Measurements from ENCODE around the gene CABYR. TPM values are rescaled to one million over a fixed set of nuclear protein-coding genes. Genes with fewer than 3 reads are reported as not detected.
A peak's percentile ranks its signal among the peaks of the same experiment; 100 is the strongest.

Gene CABYR
- total RNA-seq, 1 experiment from 2014 or later: 5.4 TPM

DNA sequence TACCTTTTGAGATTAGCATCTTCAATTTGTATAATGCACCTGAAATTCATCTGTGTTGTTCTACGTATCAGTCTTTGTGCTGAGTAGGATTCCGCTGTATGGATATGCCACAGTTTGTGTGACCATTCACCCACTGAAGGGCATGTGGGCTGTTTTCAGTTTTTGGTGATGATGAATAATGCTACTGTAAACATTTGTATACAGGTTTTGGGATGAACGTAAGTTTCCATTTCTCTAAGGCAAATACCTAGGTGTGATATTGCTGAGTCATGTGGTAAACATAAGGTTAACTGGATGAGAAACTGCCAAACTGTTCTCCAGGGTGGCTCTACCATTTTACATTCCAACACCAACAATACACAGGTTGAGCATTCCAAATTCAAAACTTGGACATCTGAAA is 35.1 kb downstream of the CABYR start:
- Histone ChIP-seq H3K4me3 (ENCODE audit: low read length) (no peak overlapping the region), H3K27ac (ENCODE audit: low read length) (peak overlapping the region; percentile 53), H3K4me1 (ENCODE audit: insufficient read depth, low read length) (peaks cover 13% of the 10 kb centered on the region), H3K9me3 (ENCODE audit: low read length) (no peaks in the 10 kb centered on the region), H4K20me1 (ENCODE audit: low read length) (no peaks in the 10 kb centered on the region), H3K9me2 (replicated peaks; ENCODE audit: low read length) (no peaks in the 10 kb centered on the region), H3K27me3 (ENCODE audit: low read length) (no peaks in the 10 kb centered on the region), H3K79me2 (ENCODE audit: low read length) (no peaks in the 10 kb centered on the region), H3K36me3 (ENCODE audit: low read depth, low read length) (no peaks in the 10 kb centered on the region), H3K9ac (ENCODE audit: low read length) (no peak overlapping the region), H2AFZ (ENCODE audit: low read length) (no peak overlapping the region), H3K4me2 (ENCODE audit: low read length) (peak overlapping the region; percentile 32), H3F3A (ENCODE audit: low read length, unreplicated experiment) (no peaks in the 10 kb centered on the region)
- BruUV-seq (replicated peaks): no TSS peak
- ATAC-seq (peak; percentile 94), DNase-seq (peak; percentile 89)
- ChIA-PET POLR2A (ENCODE audit: unreplicated experiment) (no interaction called here), CTCF (interaction anchor here (0.6 kb wide), 1 partner anchor 90 kb away, joined by 3 read pairs; no protein-coding TSS in a partner anchor)
- intact Hi-C loops (cut with micrococcal nuclease): loop anchor here (1.0 to 5.0 kb wide), 4 partner anchors 43 to 99 kb away; no protein-coding TSS in a partner anchor
- TF ChIP-seq EZH2phosphoT487 (IDR thresholded peaks at IDR 0.05; ENCODE audit: borderline replicate concordance, low read length) (no peak), EZH2 (IDR thresholded peaks at IDR 0.05; ENCODE audit: low read length, unreplicated experiment) (no peak)
- TF ChIP-seq, protein P1, sequence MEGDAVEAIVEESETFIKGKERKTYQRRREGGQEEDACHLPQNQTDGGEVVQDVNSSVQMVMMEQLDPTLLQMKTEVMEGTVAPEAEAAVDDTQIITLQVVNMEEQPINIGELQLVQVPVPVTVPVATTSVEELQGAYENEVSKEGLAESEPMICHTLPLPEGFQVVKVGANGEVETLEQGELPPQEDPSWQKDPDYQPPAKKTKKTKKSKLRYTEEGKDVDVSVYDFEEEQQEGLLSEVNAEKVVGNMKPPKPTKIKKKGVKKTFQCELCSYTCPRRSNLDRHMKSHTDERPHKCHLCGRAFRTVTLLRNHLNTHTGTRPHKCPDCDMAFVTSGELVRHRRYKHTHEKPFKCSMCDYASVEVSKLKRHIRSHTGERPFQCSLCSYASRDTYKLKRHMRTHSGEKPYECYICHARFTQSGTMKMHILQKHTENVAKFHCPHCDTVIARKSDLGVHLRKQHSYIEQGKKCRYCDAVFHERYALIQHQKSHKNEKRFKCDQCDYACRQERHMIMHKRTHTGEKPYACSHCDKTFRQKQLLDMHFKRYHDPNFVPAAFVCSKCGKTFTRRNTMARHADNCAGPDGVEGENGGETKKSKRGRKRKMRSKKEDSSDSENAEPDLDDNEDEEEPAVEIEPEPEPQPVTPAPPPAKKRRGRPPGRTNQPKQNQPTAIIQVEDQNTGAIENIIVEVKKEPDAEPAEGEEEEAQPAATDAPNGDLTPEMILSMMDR (conservative IDR thresholded peaks at IDR 0.05; ENCODE audit: low read depth, low read length): no peak

DNA sequence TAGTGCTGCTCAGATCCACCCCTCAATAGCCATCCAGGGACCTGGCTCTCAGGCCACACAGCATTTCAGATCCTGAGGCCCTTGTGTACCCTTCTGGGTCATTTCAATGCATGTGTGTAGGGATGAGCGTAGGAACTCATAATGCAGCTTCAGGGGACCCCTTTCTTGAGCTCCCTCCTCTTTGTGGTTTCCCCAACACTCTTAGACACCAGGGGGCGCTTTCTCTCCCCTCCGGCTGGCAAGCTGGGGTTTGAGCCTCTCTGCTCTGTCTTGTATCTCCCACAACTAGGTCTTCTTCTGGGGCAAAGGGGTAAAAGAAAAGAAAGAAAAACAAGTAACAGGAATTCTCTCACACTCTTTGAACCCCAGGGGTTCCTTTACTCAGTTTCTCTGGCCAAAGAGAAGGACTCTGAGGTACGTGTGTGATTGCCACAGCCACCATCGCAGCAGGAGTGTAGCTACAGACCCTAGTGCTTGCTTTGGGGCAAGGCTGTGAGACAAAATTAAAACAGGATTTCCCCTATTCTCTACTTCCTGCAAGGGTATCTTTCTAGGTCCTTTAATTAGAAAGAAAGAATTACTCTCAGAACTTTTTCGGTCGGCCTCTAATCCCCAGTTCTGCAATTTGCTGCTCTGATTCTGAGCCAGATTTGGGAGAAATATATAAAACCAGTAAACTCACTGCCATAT is 38.0 kb downstream of the CABYR start:
- no TSS peak for BruUV-seq (replicated peaks)
- Histone ChIP-seq H3K9me2 (replicated peaks; ENCODE audit: low read length) (no peaks in the 10 kb centered on the region), H4K20me1 (ENCODE audit: low read length) (no peaks in the 10 kb centered on the region), H3K9ac (ENCODE audit: low read length) (no peak overlapping the region), H2AFZ (ENCODE audit: low read length) (no peak overlapping the region), H3K27me3 (ENCODE audit: low read length) (no peaks in the 10 kb centered on the region), H3K4me3 (ENCODE audit: low read length) (no peak overlapping the region), H3K79me2 (ENCODE audit: low read length) (no peaks in the 10 kb centered on the region), H3K36me3 (ENCODE audit: low read depth, low read length) (no peaks in the 10 kb centered on the region), H3F3A (ENCODE audit: low read length, unreplicated experiment) (no peaks in the 10 kb centered on the region), H3K9me3 (ENCODE audit: low read length) (no peaks in the 10 kb centered on the region), H3K27ac (ENCODE audit: low read length) (no peak overlapping the region), H3K4me1 (ENCODE audit: insufficient read depth, low read length) (peaks cover 13% of the 10 kb centered on the region), H3K4me2 (ENCODE audit: low read length) (no peak overlapping the region)
- intact Hi-C loops (cut with micrococcal nuclease): no loop called here
- TF ChIP-seq EZH2 (IDR thresholded peaks at IDR 0.05; ENCODE audit: low read length, unreplicated experiment): no peak
- TF ChIP-seq, protein P1 (conservative IDR thresholded peaks at IDR 0.05; ENCODE audit: low read depth, low read length): peak; percentile 87
- DNase-seq: peak; percentile 66
- ATAC-seq: peak; percentile 37; the same call in 1 of the 2 replicates
- ChIA-PET POLR2A (ENCODE audit: unreplicated experiment) (interaction anchor here (0.6 kb wide), 1 partner anchor 38 kb away, joined by 3 read pairs; the partner anchor contains the start of gene CABYR), CTCF (interaction anchor here (0.6 to 1.1 kb wide), 4 partner anchors 15 to 97 kb away, joined by 3 to 7 read pairs (median 4); no protein-coding TSS in a partner anchor)

DNA sequence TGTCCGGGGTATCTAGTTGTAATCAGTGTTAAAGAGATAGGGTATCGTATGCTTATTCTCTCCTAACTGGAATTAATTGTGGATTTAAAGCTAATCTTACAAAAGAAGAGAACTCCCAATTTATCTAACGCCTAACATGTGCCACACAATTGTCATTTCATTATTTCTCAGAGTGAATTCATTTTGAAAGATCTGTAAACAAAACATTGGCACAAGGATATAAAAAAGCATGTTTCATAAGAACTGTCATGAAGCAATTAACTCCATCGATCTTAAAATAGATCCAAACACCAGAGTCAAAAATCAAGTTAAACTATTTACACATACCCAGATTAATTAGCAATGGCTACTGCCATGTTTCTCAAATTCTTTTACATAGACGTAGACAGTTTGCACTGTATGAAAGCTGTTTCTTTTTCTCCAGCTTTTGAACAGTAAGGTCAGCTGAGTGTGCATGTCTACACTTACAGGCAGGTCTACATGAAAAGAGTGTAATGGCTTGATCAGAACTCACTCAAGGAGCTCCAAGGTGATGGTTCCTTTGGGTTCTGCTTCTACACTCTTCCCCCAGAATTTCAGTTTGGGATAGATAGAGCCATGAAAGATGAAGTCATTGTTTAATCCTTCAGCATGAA is 38.8 kb downstream of the CABYR start:
- Histone ChIP-seq H3K36me3 (ENCODE audit: low read depth, low read length) (no peaks in the 10 kb centered on the region), H3K9me3 (ENCODE audit: low read length) (no peaks in the 10 kb centered on the region), H2AFZ (ENCODE audit: low read length) (no peak overlapping the region), H3K4me3 (ENCODE audit: low read length) (no peak overlapping the region), H3K4me1 (ENCODE audit: insufficient read depth, low read length) (peaks cover 13% of the 10 kb centered on the region), H3K9me2 (replicated peaks; ENCODE audit: low read length) (no peaks in the 10 kb centered on the region), H3K4me2 (ENCODE audit: low read length) (no peak overlapping the region), H3K79me2 (ENCODE audit: low read length) (no peaks in the 10 kb centered on the region), H3F3A (ENCODE audit: low read length, unreplicated experiment) (no peaks in the 10 kb centered on the region), H4K20me1 (ENCODE audit: low read length) (no peaks in the 10 kb centered on the region), H3K9ac (ENCODE audit: low read length) (no peak overlapping the region), H3K27ac (ENCODE audit: low read length) (no peak overlapping the region), H3K27me3 (ENCODE audit: low read length) (no peaks in the 10 kb centered on the region)
- intact Hi-C loops (cut with micrococcal nuclease): no loop called here
- TF ChIP-seq EZH2phosphoT487 (IDR thresholded peaks at IDR 0.05; ENCODE audit: borderline replicate concordance, low read length) (no peak), EZH2 (IDR thresholded peaks at IDR 0.05; ENCODE audit: low read length, unreplicated experiment) (no peak)
- TF ChIP-seq, protein P1 (conservative IDR thresholded peaks at IDR 0.05; ENCODE audit: low read depth, low read length): no peak
- ATAC-seq: no peak
- ChIA-PET CTCF (no interaction called here), POLR2A (ENCODE audit: unreplicated experiment) (no interaction called here)
- BruUV-seq (replicated peaks): no TSS peak
- no peak for DNase-seq

Measured in PC-3 (cell line).